ENCODE data around the gene MPO.

DNA sequence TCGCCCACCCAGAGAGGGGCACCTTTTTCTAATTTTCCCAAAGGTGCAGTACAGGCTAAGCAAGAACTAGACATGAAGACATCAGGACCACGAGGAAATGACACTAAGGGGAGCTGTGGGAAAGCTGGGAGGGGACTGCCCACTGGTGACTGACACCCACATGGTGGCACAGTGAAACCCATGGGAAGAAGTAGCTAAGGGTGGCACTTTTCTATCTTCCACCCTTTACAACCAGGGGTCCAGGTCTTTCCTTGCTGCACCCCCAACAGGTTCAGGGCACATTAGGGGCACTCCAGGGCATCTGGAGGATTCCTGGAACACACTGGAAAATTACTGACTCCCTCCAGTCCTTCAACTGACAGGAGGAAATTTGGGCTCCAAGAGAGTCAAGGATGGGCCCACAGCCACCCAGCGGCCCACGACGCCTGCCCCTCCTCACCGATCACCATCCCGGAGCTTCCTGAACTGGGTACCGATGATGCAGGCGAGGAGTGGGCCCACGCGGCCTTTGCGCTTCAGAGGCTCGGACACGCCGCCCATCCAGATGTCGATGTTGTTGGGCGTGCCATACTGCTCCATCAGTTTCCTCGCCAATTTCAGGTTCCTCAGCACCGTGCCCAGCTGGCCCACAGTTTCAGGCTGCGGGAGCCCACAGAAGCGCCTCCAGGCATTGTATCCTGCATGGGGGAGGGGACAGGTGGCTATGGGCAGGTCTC is 9.4 kb downstream of the MPO start:
- TF ChIP-seq ZNF431 (CRISPR knock-in tag; IDR thresholded peaks at IDR 0.05) (no peak), CREM (IDR thresholded peaks at IDR 0.05; ENCODE audit: low read depth) (no peak)
- TF ChIP-seq, protein P1, sequence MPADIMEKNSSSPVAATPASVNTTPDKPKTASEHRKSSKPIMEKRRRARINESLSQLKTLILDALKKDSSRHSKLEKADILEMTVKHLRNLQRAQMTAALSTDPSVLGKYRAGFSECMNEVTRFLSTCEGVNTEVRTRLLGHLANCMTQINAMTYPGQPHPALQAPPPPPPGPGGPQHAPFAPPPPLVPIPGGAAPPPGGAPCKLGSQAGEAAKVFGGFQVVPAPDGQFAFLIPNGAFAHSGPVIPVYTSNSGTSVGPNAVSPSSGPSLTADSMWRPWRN (IDR thresholded peaks at IDR 0.05; ENCODE audit: low read depth) = no peak
